ENCODE measurements around the gene GGCT. TPM values are rescaled to one million over a fixed set of nuclear protein-coding genes. Genes with fewer than 3 reads are reported as not detected.

Gene GGCT
- polyA plus RNA-seq, 1 donor (not counting 4 experiments of a cell fraction or from before 2014, with no cell fraction given), result 59.8 TPM

GRCh38 chr7:30474893-30475292 is 29.7 kb downstream of the GGCT start:
- H3K79me2 ChIP-seq (ENCODE audit: control insufficient read depth, insufficient read depth, low read length), result peaks cover 10% of the 10 kb centered on the region
- H2AFZ ChIP-seq (ENCODE audit: control insufficient read depth, low read length), result no peak overlapping the region
- H3K27ac ChIP-seq (ENCODE audit: control insufficient read depth, insufficient read depth, low read length), result no peak overlapping the region
- no peak for TF ChIP-seq CTCF (optimal IDR thresholded peaks at IDR 0.05 in 1 of 3, IDR thresholded peaks at IDR 0.05 in 1 of 3, conservative IDR thresholded peaks at IDR 0.05 in 1 of 3; ENCODE audit: extremely low read depth in 1 of 3, insufficient read depth in 2 of 3, low read length in 3 of 3)
- TF ChIP-seq EZH2 (IDR thresholded peaks at IDR 0.05; ENCODE audit: low read length), result no peak
- dilution Hi-C loops (cut with MboI; ENCODE audit: extremely low pct_ligation_motif_present, low sequenced_read_pairs), result no loop called here
- H3K36me3 ChIP-seq (ENCODE audit: control insufficient read depth in 2 of 2, extremely low read depth in 1 of 2, insufficient read depth in 2 of 2, low read length in 2 of 2), result no peaks in the 10 kb centered on the region
- H3K27me3 ChIP-seq (ENCODE audit: control insufficient read depth, extremely low read depth, insufficient read depth, low read length), result no peaks in the 10 kb centered on the region
- no peak overlapping the region for H3K4me3 ChIP-seq (ENCODE audit: control insufficient read depth in 2 of 3, extremely low read depth in 1 of 3, insufficient read depth in 2 of 3, low read depth in 1 of 3, low read length in 3 of 3)
- no peaks in the 10 kb centered on the region for H3K9me3 ChIP-seq (ENCODE audit: control insufficient read depth, low read depth, low read length)
- no peak for DNase-seq (ENCODE audit: low read depth, low spot score)
- H3K4me2 ChIP-seq (ENCODE audit: control insufficient read depth, extremely low read depth, insufficient read depth, low read depth, low read length), result no peak overlapping the region
- no peaks in the 10 kb centered on the region for H3K9me1 ChIP-seq (ENCODE audit: control insufficient read depth, extremely low read depth, insufficient read depth, low read length)
- H3K9ac ChIP-seq (ENCODE audit: control insufficient read depth, extremely low read depth, insufficient read depth, low read length), result no peak overlapping the region
- no peaks in the 10 kb centered on the region for H4K20me1 ChIP-seq (ENCODE audit: control insufficient read depth, extremely low read depth, insufficient read depth, low read length)
- no peak for FAIRE-seq
- H3K4me1 ChIP-seq (ENCODE audit: control insufficient read depth, extremely low read depth, insufficient read depth, low read length), result peaks cover 12% of the 10 kb centered on the region

GRCh38 chr7:30474485-30474884 is 30.1 kb downstream of the GGCT start:
- Histone ChIP-seq H3K9me1 (ENCODE audit: control insufficient read depth, extremely low read depth, insufficient read depth, low read length) (no peaks in the 10 kb centered on the region), H3K4me3 (ENCODE audit: control insufficient read depth in 2 of 3, extremely low read depth in 1 of 3, insufficient read depth in 2 of 3, low read depth in 1 of 3, low read length in 3 of 3) (no peak overlapping the region), H4K20me1 (ENCODE audit: control insufficient read depth, extremely low read depth, insufficient read depth, low read length) (no peaks in the 10 kb centered on the region), H3K4me2 (ENCODE audit: control insufficient read depth, extremely low read depth, insufficient read depth, low read depth, low read length) (no peak overlapping the region), H3K27ac (ENCODE audit: control insufficient read depth, insufficient read depth, low read length) (no peak overlapping the region), H3K9ac (ENCODE audit: control insufficient read depth, extremely low read depth, insufficient read depth, low read length) (no peak overlapping the region), H3K4me1 (ENCODE audit: control insufficient read depth, extremely low read depth, insufficient read depth, low read length) (peaks cover 14% of the 10 kb centered on the region), H3K36me3 (ENCODE audit: control insufficient read depth in 2 of 2, extremely low read depth in 1 of 2, insufficient read depth in 2 of 2, low read length in 2 of 2) (no peaks in the 10 kb centered on the region), H2AFZ (ENCODE audit: control insufficient read depth, low read length) (no peak overlapping the region), H3K79me2 (ENCODE audit: control insufficient read depth, insufficient read depth, low read length) (peaks cover 10% of the 10 kb centered on the region), H3K9me3 (ENCODE audit: control insufficient read depth, low read depth, low read length) (no peaks in the 10 kb centered on the region), H3K27me3 (ENCODE audit: control insufficient read depth, extremely low read depth, insufficient read depth, low read length) (no peaks in the 10 kb centered on the region)
- no peak for DNase-seq (ENCODE audit: low read depth, low spot score)
- dilution Hi-C loops (cut with MboI; ENCODE audit: extremely low pct_ligation_motif_present, low sequenced_read_pairs), result no loop called here
- no peak for TF ChIP-seq CTCF (optimal IDR thresholded peaks at IDR 0.05 in 1 of 3, IDR thresholded peaks at IDR 0.05 in 1 of 3, conservative IDR thresholded peaks at IDR 0.05 in 1 of 3; ENCODE audit: extremely low read depth in 1 of 3, insufficient read depth in 2 of 3, low read length in 3 of 3)
- TF ChIP-seq EZH2 (IDR thresholded peaks at IDR 0.05; ENCODE audit: low read length), result no peak
- no peak for FAIRE-seq
